Measurements from ENCODE around the gene TRPV6.

- TF ChIP-seq CTCF (IDR thresholded peaks at IDR 0.05) (no peak), EP300 (IDR thresholded peaks at IDR 0.05) (no peak), POLR2A (IDR thresholded peaks at IDR 0.05) (no peak), POLR2AphosphoS5 (IDR thresholded peaks at IDR 0.05) (no peak)
These were observed 31.0 kb upstream of the TRPV6 start for GRCh38 chr7:142916508-142916907.
